ENCODE measurements around the gene USP38. TPM values are rescaled to one million over a fixed set of nuclear protein-coding genes. Genes with fewer than 3 reads are reported as not detected.
"Not testable (repeated sequence)": the region's sequence is repeated elsewhere in the genome, so short reads cannot be mapped to it uniquely, and the experiment has no call there.

The USP38 gene
- total and polyA plus RNA-seq, 2 donors (not counting 1 experiment from before 2014, with no cell fraction given) = 9.6 to 23.9 TPM

- H2AFZ ChIP-seq (ENCODE audit: insufficient read depth, low read depth, low read length, poor library complexity, severe bottlenecking) = no peak overlapping the region
- no peak for ATAC-seq (ENCODE audit: low read depth)
These were observed 47.6 kb downstream of the USP38 start for GRCh38 chr4:143232277-143232676.

GRCh38 chr4:143234153-143234552 lies 49.4 kb downstream of the USP38 start:
- intact Hi-C loops (cut with micrococcal nuclease) = no loop called here
- H3K9ac ChIP-seq (ENCODE audit: low read length) = no peak overlapping the region
- H3K4me1 Mint-ChIP-seq = no peaks in the 10 kb centered on the region
- H3K9me3 Mint-ChIP-seq (ENCODE audit: insufficient read depth) = no peaks in the 10 kb centered on the region
- no peak for DNase-seq
- H3K27me3 Mint-ChIP-seq = no peaks in the 10 kb centered on the region
- ChIA-PET POLR2A (no interaction called here), CTCF (no interaction called here)
- no peak overlapping the region for H3K27ac Mint-ChIP-seq
- H3K4me3 ChIP-seq (ENCODE audit: control extremely low read depth in 1 of 5, extremely low read depth in 1 of 5, insufficient read depth in 1 of 5, low read depth in 2 of 5, low read length in 4 of 5) = no peak overlapping the region
- no peaks in the 10 kb centered on the region for H3K9me3 ChIP-seq (ENCODE audit: control extremely low read depth in 1 of 3, control insufficient read depth in 2 of 3, insufficient read depth in 1 of 3, low read length in 2 of 3)
- no peak overlapping the region for H3K4me2 ChIP-seq (replicated peaks; ENCODE audit: low read depth, low read length, poor library complexity, severe bottlenecking)
- H3K36me3 ChIP-seq (replicated peaks in 1 of 2; ENCODE audit: control extremely low read depth in 1 of 2, control insufficient read depth in 1 of 2, extremely low read depth in 1 of 2, insufficient read depth in 2 of 2, low read length in 1 of 2) = no peaks in the 10 kb centered on the region
- no peak overlapping the region for H3K4me3 Mint-ChIP-seq
- no peaks in the 10 kb centered on the region for H3K79me2 ChIP-seq (ENCODE audit: control insufficient read depth, insufficient read depth, low read length)
- TF ChIP-seq CTCF (IDR thresholded peaks at IDR 0.05) (no peak), EZH2 (IDR thresholded peaks at IDR 0.05; ENCODE audit: borderline replicate concordance, insufficient read depth, low read depth, low read length, poor library complexity, severe bottlenecking) (no peak)
- no peaks in the 10 kb centered on the region for H3K27me3 ChIP-seq (replicated peaks in 1 of 4; ENCODE audit: control extremely low read depth in 1 of 4, control insufficient read depth in 3 of 4, insufficient read depth in 4 of 4, low read length in 3 of 4)
- no peak overlapping the region for H3K27ac ChIP-seq (ENCODE audit: low read length in 2 of 2)
- no peaks in the 10 kb centered on the region for H3K4me1 ChIP-seq (ENCODE audit: control insufficient read depth in 2 of 2, insufficient read depth in 2 of 2, low read length in 2 of 2)
- WGBS (ENCODE audit: insufficient coverage) = no CpG with 5 or more reads among the region's 1 CpG
- no peaks in the 10 kb centered on the region for H4K20me1 ChIP-seq (ENCODE audit: control insufficient read depth, insufficient read depth, low read length, poor library complexity, severe bottlenecking)
- no peak overlapping the region for H2AFZ ChIP-seq (ENCODE audit: insufficient read depth, low read depth, low read length, poor library complexity, severe bottlenecking)
- ATAC-seq (ENCODE audit: low read depth) = no peak

More at GRCh38 chr4:143232277-143232676, 47.6 kb downstream of the USP38 start:
- 100% methylated on average over 1 of the region's 2 CpGs for WGBS (ENCODE audit: insufficient coverage)
- Histone ChIP-seq H3K4me1 (ENCODE audit: control insufficient read depth in 2 of 2, insufficient read depth in 2 of 2, low read length in 2 of 2) (no peaks in the 10 kb centered on the region), H3K4me2 (replicated peaks; ENCODE audit: low read depth, low read length, poor library complexity, severe bottlenecking) (no peak overlapping the region), H3K9me3 (ENCODE audit: control extremely low read depth in 1 of 3, control insufficient read depth in 2 of 3, insufficient read depth in 1 of 3, low read length in 2 of 3) (no peaks in the 10 kb centered on the region), H3K4me3 (ENCODE audit: control extremely low read depth in 1 of 5, extremely low read depth in 1 of 5, insufficient read depth in 1 of 5, low read depth in 2 of 5, low read length in 4 of 5) (no peak overlapping the region), H3K27me3 (replicated peaks in 1 of 4; ENCODE audit: control extremely low read depth in 1 of 4, control insufficient read depth in 3 of 4, insufficient read depth in 4 of 4, low read length in 3 of 4) (no peaks in the 10 kb centered on the region), H3K79me2 (ENCODE audit: control insufficient read depth, insufficient read depth, low read length) (no peaks in the 10 kb centered on the region), H3K36me3 (replicated peaks in 1 of 2; ENCODE audit: control extremely low read depth in 1 of 2, control insufficient read depth in 1 of 2, extremely low read depth in 1 of 2, insufficient read depth in 2 of 2, low read length in 1 of 2) (no peaks in the 10 kb centered on the region), H3K9ac (ENCODE audit: low read length) (no peak overlapping the region), H4K20me1 (ENCODE audit: control insufficient read depth, insufficient read depth, low read length, poor library complexity, severe bottlenecking) (no peaks in the 10 kb centered on the region), H3K27ac (ENCODE audit: low read length in 2 of 2) (no peak overlapping the region)
- ChIA-PET POLR2A (no interaction called here), CTCF (no interaction called here)
- no peaks in the 10 kb centered on the region for H3K9me3 Mint-ChIP-seq (ENCODE audit: insufficient read depth)
- H3K27me3 Mint-ChIP-seq = no peaks in the 10 kb centered on the region
- DNase-seq = no peak
- H3K4me1 Mint-ChIP-seq = no peaks in the 10 kb centered on the region
- TF ChIP-seq CTCF (IDR thresholded peaks at IDR 0.05) (no peak), EZH2 (IDR thresholded peaks at IDR 0.05; ENCODE audit: borderline replicate concordance, insufficient read depth, low read depth, low read length, poor library complexity, severe bottlenecking) (no peak)
- H3K27ac Mint-ChIP-seq = no peak overlapping the region
- intact Hi-C loops (cut with micrococcal nuclease) = no loop called here
- H3K4me3 Mint-ChIP-seq = no peak overlapping the region

DNA sequence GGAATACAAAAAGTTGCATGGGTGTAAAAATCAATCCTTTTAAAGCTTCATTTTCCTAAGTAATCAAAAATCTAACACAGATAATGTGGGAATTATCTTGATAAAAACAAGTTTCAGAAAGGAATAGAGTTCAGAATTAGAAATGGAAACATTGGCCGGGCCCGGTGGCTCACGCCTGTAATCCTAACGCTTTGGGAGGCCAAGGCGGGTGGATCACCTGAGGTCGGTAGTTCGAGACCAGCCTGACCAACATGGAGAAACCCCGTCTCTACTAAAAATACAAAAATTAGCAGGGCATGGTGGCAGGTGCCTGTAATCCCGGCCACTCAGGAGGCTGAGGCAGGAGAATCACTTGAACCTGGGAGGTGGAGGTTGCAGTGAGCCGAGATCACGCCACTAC lies 52.5 kb downstream of the USP38 start:
- intact Hi-C loops (cut with micrococcal nuclease); H3K36me3 ChIP-seq (replicated peaks in 1 of 2; ENCODE audit: control extremely low read depth in 1 of 2, control insufficient read depth in 1 of 2, extremely low read depth in 1 of 2, insufficient read depth in 2 of 2, low read length in 1 of 2); DNase-seq; H3K4me3 Mint-ChIP-seq; H2AFZ ChIP-seq (ENCODE audit: insufficient read depth, low read depth, low read length, poor library complexity, severe bottlenecking); ATAC-seq (ENCODE audit: low read depth); H3K9ac ChIP-seq (ENCODE audit: low read length); H3K4me1 ChIP-seq (ENCODE audit: control insufficient read depth in 2 of 2, insufficient read depth in 2 of 2, low read length in 2 of 2); H3K4me2 ChIP-seq (replicated peaks; ENCODE audit: low read depth, low read length, poor library complexity, severe bottlenecking); CTCF ChIA-PET; H3K27me3 Mint-ChIP-seq; H3K4me3 ChIP-seq (ENCODE audit: control extremely low read depth in 1 of 5, extremely low read depth in 1 of 5, insufficient read depth in 1 of 5, low read depth in 2 of 5, low read length in 4 of 5); H3K27ac Mint-ChIP-seq; H3K4me1 Mint-ChIP-seq; H3K79me2 ChIP-seq (ENCODE audit: control insufficient read depth, insufficient read depth, low read length); POLR2A ChIA-PET; H3K9me3 Mint-ChIP-seq (ENCODE audit: insufficient read depth); H4K20me1 ChIP-seq (ENCODE audit: control insufficient read depth, insufficient read depth, low read length, poor library complexity, severe bottlenecking); H3K27ac ChIP-seq (ENCODE audit: low read length in 2 of 2); H3K27me3 ChIP-seq (replicated peaks in 1 of 4; ENCODE audit: control extremely low read depth in 1 of 4, control insufficient read depth in 3 of 4, insufficient read depth in 4 of 4, low read length in 3 of 4); H3K9me3 ChIP-seq (ENCODE audit: control extremely low read depth in 1 of 3, control insufficient read depth in 2 of 3, insufficient read depth in 1 of 3, low read length in 2 of 3): not testable (repeated sequence)
- WGBS (ENCODE audit: insufficient coverage) = 100% methylated on average over 7 of the region's 11 CpGs

All from B cell (primary cell).